NT2/D1 (cell line): ENCODE results near the gene GPSM1.

ENCODE experiments used
- SUZ12 ChIP-seq: IDR thresholded peaks from 2 replicates; pipeline ENCODE4 v1.6.1; 2011; ENCODE audit not compliant: insufficient read length, insufficient read depth; ENCODE audit errors: extremely low read depth
- YY1 ChIP-seq: IDR thresholded peaks from 2 replicates; pipeline ENCODE4 v1.6.1; 2011; ENCODE audit not compliant: insufficient read length, insufficient read depth
- ZNF274 ChIP-seq: IDR thresholded peaks from 2 replicates; pipeline ENCODE4 v1.6.1; 2011; ENCODE audit warnings: mild to moderate bottlenecking, low read depth, low read length

DNA sequence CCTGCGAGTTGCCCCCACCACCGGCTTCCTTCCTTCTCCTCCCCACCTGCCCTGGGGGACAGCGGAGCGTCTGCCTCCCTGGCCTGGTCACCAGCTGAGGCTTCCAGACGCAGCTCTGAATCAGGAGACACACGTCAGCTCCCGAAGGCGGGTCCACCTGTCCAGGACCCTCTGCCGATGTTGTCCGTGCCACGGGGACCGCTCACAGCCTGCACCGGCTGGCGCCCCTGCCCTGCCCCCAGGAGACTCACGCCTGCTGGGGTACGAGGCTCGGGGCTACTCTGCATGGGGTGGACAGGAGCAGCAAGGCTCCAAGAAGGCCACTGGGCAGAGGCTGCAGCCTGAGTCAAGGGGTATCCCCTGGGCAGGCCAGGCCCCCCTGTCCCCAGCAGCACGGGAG is 21.5 kb upstream of the GPSM1 start:
- TF ChIP-seq SUZ12 = no peak
- no peak for TF ChIP-seq YY1
- no peak for TF ChIP-seq ZNF274
